ENCODE results near the gene ADIPOR2.

The ADIPOR2 gene

GRCh38 chr12:1801303-1801975 is 110.6 kb downstream of the ADIPOR2 start:
- DNase-seq = no peak

GRCh38 chr12:1803736-1804135 is 112.9 kb downstream of the ADIPOR2 start:
- DNase-seq = no peak

- DNase-seq = peak; percentile 94
Measured at GRCh38 chr12:1804545-1805332, 113.9 kb downstream of the ADIPOR2 start.

- DNase-seq = no peak
Measured at GRCh38 chr12:1805441-1806081, 114.7 kb downstream of the ADIPOR2 start.

GRCh38 chr12:1806301-1807086 is 115.6 kb downstream of the ADIPOR2 start:
- DNase-seq = no peak

GRCh38 chr12:1807087-1807860 is 116.4 kb downstream of the ADIPOR2 start:
- DNase-seq = no peak

- no peak for DNase-seq
Measured at GRCh38 chr12:1808036-1808797, 117.3 kb downstream of the ADIPOR2 start.

- DNase-seq = no peak
Measured at GRCh38 chr12:1808798-1809480, 118.1 kb downstream of the ADIPOR2 start.

GRCh38 chr12:1809591-1810190 is 118.8 kb downstream of the ADIPOR2 start:
- DNase-seq = no peak

GRCh38 chr12:1810201-1810930 is 119.5 kb downstream of the ADIPOR2 start:
- no peak for DNase-seq

GRCh38 chr12:1810931-1811280 is 120.0 kb downstream of the ADIPOR2 start:
- DNase-seq = no peak

GRCh38 chr12:1811281-1811947 is 120.5 kb downstream of the ADIPOR2 start:
- DNase-seq = no peak

GRCh38 chr12:1811948-1812291 is 121.0 kb downstream of the ADIPOR2 start:
- DNase-seq = no peak

- no peak for DNase-seq
Measured at GRCh38 chr12:1812650-1813302, 121.9 kb downstream of the ADIPOR2 start.

GRCh38 chr12:1814266-1814665 is 123.4 kb downstream of the ADIPOR2 start:
- no peak for DNase-seq

GRCh38 chr12:1815108-1815507 is 124.2 kb downstream of the ADIPOR2 start:
- no peak for DNase-seq

GRCh38 chr12:1815814-1816729 is 125.2 kb downstream of the ADIPOR2 start:
- DNase-seq = no peak
